GM12878 (cell line): ENCODE results near the gene PRAMEF14. TPM values are rescaled to one million over a fixed set of nuclear protein-coding genes. Genes with fewer than 3 reads are reported as not detected.
"Not testable (repeated sequence)": the region's sequence is repeated elsewhere in the genome, so short reads cannot be mapped to it uniquely, and the experiment has no call there.

Experiments
- ATAC-seq: fragments of 200-7000 bp; cut with Tn5 transposase; 3 replicates; pipeline ENCODE4 v1.9.1; 2020; ENCODE audit warnings: mild to moderate bottlenecking, moderate library complexity
- BruUV-seq: library from RNA; stranded (reverse); fragments of 400-500 nt; replicated peaks from 2 replicates; lab custom pipeline; 2021; lab: Mats Ljungman, UMichigan
- CTCF ChIA-PET: fragments of 300-600 bp; sonication (Branson Sonifier 250); formaldehyde crosslinking; extraction: SDS; loops from one replicate; lab custom pipeline; 2021; ENCODE audit warnings: inconsistent platforms; lab: Yijun Ruan, JAX
- POLR2A ChIA-PET: fragments of 350-600 bp; formaldehyde crosslinking; extraction: SDS; loops from one replicate; lab custom pipeline; 2021; ENCODE audit warnings: inconsistent platforms; lab: Charles Lee
- RAD21 ChIA-PET: fragments of 300-600 bp; sonication (Branson Sonifier 250); formaldehyde crosslinking; loops from one replicate; lab custom pipeline; 2023; ENCODE audit warnings: antibody characterized with exemption; ENCODE audit not compliant: unreplicated experiment; lab: Charles Lee
- SMC1A ChIA-PET: fragments of 300-600 bp; sonication (Branson Sonifier 250); formaldehyde crosslinking; loops from one replicate; lab custom pipeline; 2023; ENCODE audit not compliant: unreplicated experiment, uncharacterized antibody; lab: Charles Lee
- DNase-seq: peaks from one replicate; pipeline ENCODE4 v3.0.0-alpha.2; 2011; ENCODE audit warnings: low read depth, low spot score
- FAIRE-seq: peaks from 3 replicates; lab custom pipeline; 2011; peaks lifted over from hg19 to GRCh38; lab: Jason Lieb, UNC
- H2AFZ ChIP-seq: 2 replicates; pipeline ENCODE4 v1.6.0; 2011; ENCODE audit warnings: low read depth, low read length, control low read depth; ENCODE audit not compliant: control insufficient read depth
- H3K27ac ChIP-seq: 2 replicates; pipeline ENCODE4 v1.5.1; 2011; ENCODE audit warnings: control low read depth; ENCODE audit not compliant: control insufficient read depth, insufficient read depth
- H3K27me3 ChIP-seq, 2 experiments: replicated peaks in 1 of 2; 2 replicates each; pipeline versions ENCODE4 v1.6.0 to v1.6.1; 2011; ENCODE audit warnings: low read length in 1 of 2; ENCODE audit not compliant: control insufficient read depth in 2 of 2, insufficient read depth in 2 of 2
- H3K36me3 ChIP-seq, 2 experiments: 2 replicates each; pipeline ENCODE4 v1.5.1; 2011; ENCODE audit warnings: low read length in 1 of 2; ENCODE audit not compliant: control insufficient read depth in 2 of 2, insufficient read depth in 2 of 2
- H3K4me1 ChIP-seq: 2 replicates; pipeline ENCODE4 v1.6.1; 2011; ENCODE audit warnings: mild to moderate bottlenecking, low read length, moderate library complexity, mixed read lengths; ENCODE audit not compliant: control insufficient read depth, insufficient read depth
- H3K4me2 ChIP-seq: 2 replicates; pipeline ENCODE4 v1.6.0; 2011; ENCODE audit warnings: control low read depth; ENCODE audit not compliant: control insufficient read depth, insufficient read depth
- H3K4me3 ChIP-seq: fragments of 200-600 bp; sonication (generic); 2 replicates; pipeline ENCODE4 v1.5.1; 2016
- H3K79me2 ChIP-seq: 2 replicates; pipeline ENCODE4 v1.6.0; 2011; ENCODE audit warnings: low read length; ENCODE audit not compliant: control insufficient read depth, insufficient read depth
- H3K9ac ChIP-seq: 2 replicates; pipeline ENCODE4 v1.8.0; 2011; ENCODE audit warnings: low read length, control low read depth, mixed read lengths; ENCODE audit not compliant: control insufficient read depth, insufficient read depth
- H3K9me3 ChIP-seq: replicated peaks from 3 replicates; pipeline ENCODE4 v1.5.1; 2011; ENCODE audit warnings: mild to moderate bottlenecking, low read length; ENCODE audit not compliant: control insufficient read depth, insufficient read depth
- H4K20me1 ChIP-seq: 2 replicates; pipeline ENCODE4 v1.6.0; 2011; ENCODE audit not compliant: control insufficient read depth, insufficient read depth
- WGBS: methylation state at CpG from one replicate; pipeline ENCODE4 v1.1.6; 2016; ENCODE audit warnings: low lambda C conversion rate; ENCODE audit not compliant: insufficient replicate concordance, insufficient coverage; ENCODE audit errors: missing lambda C conversion rate; 5-methylcytosine and 5-hydroxymethylcytosine counted together
- in situ Hi-C: fragments of 300-500 bp; cut with MboI; formaldehyde crosslinking; loops from 9 replicates; pipeline ENCODE4 v1.14.3; 2018; ENCODE audit warnings: mixed read lengths
- intact Hi-C: fragments of 100-400 bp; cut with micrococcal nuclease; formaldehyde crosslinking; loops from one replicate; pipeline ENCODE4 v1.14.2; 2022; ENCODE audit not compliant: unreplicated experiment
- polyA plus RNA-seq, 11 experiments: library from polyadenylated mRNA; depleted of rRNA in 4 of 11; unstranded in 6 of 11; stranded (reverse) in 5 of 11; fragments of >200 nt; fragmentation: Nextera tagmentation in 4 of 11; fragmentation: Illumina TruSeq in 1 of 11; extraction: Ambion mirVana in 4 of 11; extraction: Trizol in 1 of 11; gene quantifications; 1 replicate in 1 of 11; 2 replicates in 10 of 11; pipeline versions ENCODE4 v1.2.1 to v1.2.3, GENCODE V29; 2011 to 2016; ENCODE audit warnings: inconsistent platforms in 2 of 11, missing spikeins in 2 of 11, low read depth in 1 of 11
- total RNA-seq, 4 experiments: library from RNA; depleted of rRNA in 3 of 4; stranded (reverse); fragments of >200 nt in 3 of 4; fragmentation: Illumina TruSeq in 1 of 4; extraction: Trizol in 1 of 4; gene quantifications; 2 replicates each; pipeline versions ENCODE4 v1.2.1 to v1.2.3, GENCODE V29; 2013 to 2021

Gene PRAMEF14
- total and polyA plus RNA-seq, 10 of the 15 experiments (the other 5 are each of a cell fraction or from before 2014, with no cell fraction given), result not detected

GRCh38 chr1:13302197-13302596, 44.7 kb downstream of the PRAMEF14 start:
- H3K9me3 ChIP-seq, POLR2A ChIA-PET, H3K4me1 ChIP-seq, H3K4me3 ChIP-seq, H4K20me1 ChIP-seq, H3K36me3 ChIP-seq, intact Hi-C loops, RAD21 ChIA-PET, DNase-seq, H3K79me2 ChIP-seq, H3K4me2 ChIP-seq, SMC1A ChIA-PET, H3K27ac ChIP-seq, ATAC-seq, CTCF ChIA-PET, BruUV-seq, in situ Hi-C loops, H3K9ac ChIP-seq, H3K27me3 ChIP-seq, FAIRE-seq, H2AFZ ChIP-seq: not testable (repeated sequence)

GRCh38 chr1:13298699-13299098, 48.2 kb downstream of the PRAMEF14 start:
- intact Hi-C loops, RAD21 ChIA-PET, H3K27me3 ChIP-seq, H3K9ac ChIP-seq, BruUV-seq, CTCF ChIA-PET, DNase-seq, H3K4me2 ChIP-seq, FAIRE-seq, H3K79me2 ChIP-seq, H3K27ac ChIP-seq, H2AFZ ChIP-seq, H3K4me1 ChIP-seq, H3K9me3 ChIP-seq, SMC1A ChIA-PET, H4K20me1 ChIP-seq, in situ Hi-C loops, ATAC-seq, POLR2A ChIA-PET, H3K36me3 ChIP-seq, H3K4me3 ChIP-seq: not testable (repeated sequence)
- WGBS, result 83% methylated on average over 5 of the region's 27 CpGs

GRCh38 chr1:13297216-13297931, 49.6 kb downstream of the PRAMEF14 start:
- H3K4me3 ChIP-seq, H3K9me3 ChIP-seq, FAIRE-seq, POLR2A ChIA-PET, H3K79me2 ChIP-seq, H2AFZ ChIP-seq, in situ Hi-C loops, BruUV-seq, H3K27me3 ChIP-seq, ATAC-seq, RAD21 ChIA-PET, intact Hi-C loops, H3K9ac ChIP-seq, SMC1A ChIA-PET, H3K4me1 ChIP-seq, H3K27ac ChIP-seq, H3K4me2 ChIP-seq, CTCF ChIA-PET, H3K36me3 ChIP-seq, H4K20me1 ChIP-seq, DNase-seq: not testable (repeated sequence)
- WGBS, result 7% methylated on average over 1 of the region's 5 CpGs
